Stimulated activated CD8-positive, alpha-beta memory T cell treated with anti-CD3 and anti-CD28 coated beads, Interleukin-15, amount 100 ng/mL, for 24 hours (primary cell): ENCODE data around the gene ZNF888.
"Not testable (repeated sequence)": the region's sequence is repeated elsewhere in the genome, so short reads cannot be mapped to it uniquely, and the experiment has no call there.

ENCODE experiments used
- DNase-seq: peaks from one replicate; pipeline ENCODE4 v3.0.0-alpha.2; 2020; ENCODE audit warnings: low read depth

Gene ZNF888

DNA sequence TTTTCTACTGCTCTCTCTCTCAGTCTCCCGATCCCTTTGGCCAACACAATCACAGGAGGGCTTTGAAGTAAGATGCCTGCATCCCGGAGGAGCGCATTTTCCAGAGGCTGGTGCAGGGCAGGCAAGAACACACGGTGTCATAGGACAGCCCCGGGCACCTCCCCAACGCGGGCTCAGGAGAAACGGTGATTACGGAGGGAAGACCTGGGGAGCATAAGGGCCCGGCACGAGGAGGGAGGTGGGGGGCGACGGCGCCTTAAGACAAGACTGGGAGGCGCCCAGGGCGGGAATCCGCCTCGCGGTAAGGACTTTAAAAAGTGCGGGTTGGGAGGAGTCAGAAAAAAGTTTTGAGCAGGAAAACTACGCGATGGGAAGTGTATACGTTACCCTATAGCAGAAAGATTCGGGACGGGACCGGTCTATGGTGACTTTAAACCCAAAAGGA lies 18.7 kb upstream of the ZNF888 start:
- DNase-seq = peak; percentile 4

DNA sequence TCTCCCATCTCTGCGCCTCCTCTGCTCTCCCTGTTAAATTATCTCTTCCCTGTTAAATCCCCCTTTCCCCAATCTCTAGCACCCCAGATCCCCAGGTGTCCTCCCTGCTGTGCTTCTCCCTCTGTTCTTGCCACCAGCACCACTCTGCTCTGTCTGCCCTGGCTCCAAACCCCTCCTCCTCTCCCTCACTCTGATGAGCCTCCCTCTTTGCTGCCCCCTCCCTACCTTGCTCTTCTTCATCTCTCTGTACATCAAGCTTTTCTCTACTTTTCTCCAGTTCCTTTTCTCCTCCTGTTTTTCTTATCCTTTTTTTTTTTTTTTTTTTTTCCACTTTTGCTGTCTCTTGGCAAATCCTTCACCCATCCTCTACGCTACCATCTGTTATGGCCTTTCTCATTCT lies 18.3 kb upstream of the ZNF888 start:
- DNase-seq = not testable (repeated sequence)

DNA sequence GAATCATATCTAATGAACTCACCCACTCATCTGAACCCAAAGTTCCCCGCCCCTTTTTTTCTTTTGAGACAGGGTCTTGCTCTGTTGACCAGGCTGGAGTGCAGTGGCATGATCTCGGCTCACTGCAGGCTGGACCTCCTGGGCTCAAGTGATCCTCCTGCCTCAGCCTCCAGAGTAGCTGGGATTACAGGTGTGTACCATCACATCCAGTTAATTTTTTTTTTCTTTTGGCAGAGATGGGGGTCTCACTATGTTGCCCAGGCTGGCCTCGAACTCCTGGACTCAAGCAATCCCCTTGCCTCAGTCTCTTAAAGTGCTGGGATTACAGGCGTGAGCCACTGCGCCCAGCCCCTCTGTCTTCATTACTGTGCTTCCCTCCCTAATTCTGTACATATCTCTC lies 17.7 kb upstream of the ZNF888 start:
- not testable (repeated sequence) for DNase-seq

DNA sequence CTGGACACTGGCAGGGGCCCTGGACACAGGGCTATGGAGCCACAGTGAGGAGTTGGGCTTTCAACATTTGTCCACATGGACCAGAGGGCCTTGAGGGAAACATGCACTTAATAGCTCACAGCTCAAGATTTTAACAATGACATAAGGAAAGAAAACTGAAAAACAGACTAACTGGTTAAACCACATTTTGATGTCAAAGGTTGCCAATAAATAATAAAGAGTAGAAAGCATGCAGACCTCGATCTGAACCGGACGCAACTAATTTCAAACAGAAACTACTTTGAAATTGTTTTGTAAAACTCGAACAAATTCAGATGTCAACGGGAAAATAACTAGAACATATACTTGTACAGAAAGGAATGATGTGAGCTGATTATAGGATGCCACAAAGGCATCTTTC lies 15.5 kb upstream of the ZNF888 start:
- no peak for DNase-seq

DNA sequence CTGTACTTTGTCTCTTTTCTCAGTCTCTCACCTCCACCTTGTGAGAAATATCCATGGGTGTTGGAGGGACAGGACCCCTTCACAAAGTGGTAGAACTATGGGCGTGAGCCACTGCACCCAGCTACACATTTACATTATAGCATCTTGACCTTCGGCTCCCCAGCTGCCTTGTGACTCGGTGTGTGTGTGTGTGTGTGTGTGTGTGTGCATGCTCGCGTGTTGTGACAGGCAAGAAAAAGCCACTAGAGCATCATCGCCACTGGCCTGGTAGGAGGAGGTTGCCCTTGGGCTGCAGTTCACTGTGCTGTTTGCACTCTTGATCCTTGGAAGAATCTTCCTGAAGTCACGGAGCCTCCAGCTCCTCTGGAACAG lies 13.7 kb upstream of the ZNF888 start:
- DNase-seq = no peak

DNA sequence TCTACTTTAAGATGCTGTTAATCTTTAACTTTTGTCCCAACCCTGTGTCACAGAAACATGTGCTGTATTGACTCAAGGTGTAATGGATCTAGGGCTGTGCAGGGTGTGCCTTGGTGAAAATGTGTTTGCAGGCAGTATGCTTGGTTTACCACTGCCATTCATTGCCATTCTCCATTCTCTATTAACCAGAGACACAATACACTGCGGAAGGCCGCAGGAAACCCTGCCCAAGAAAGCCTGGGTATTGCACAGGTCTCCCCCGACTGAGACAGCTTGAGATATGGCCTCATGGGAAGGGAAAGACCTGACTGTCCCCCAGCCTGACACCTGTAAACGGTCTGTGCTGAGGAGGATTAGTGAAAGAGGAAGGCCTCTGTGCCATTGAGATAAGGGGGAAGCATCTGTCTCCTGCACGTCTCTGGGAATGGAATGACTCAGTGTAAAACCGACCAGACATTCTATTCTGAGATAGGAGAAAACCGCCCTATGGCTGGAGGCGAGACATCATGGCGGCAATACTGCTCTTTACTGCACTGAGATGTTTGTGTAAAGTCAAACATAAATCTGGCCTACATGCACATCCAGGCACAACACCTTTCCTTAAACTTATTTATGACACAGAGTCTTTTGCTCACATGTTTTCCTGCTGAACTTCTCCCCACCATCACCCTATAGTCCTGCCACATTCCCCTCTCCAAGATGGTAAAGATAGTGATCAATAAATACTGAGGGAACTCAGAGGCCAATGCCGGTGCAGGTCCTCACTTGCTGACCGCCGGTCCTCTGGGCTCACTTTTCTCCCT lies 13.1 kb upstream of the ZNF888 start:
- DNase-seq = no peak

DNA sequence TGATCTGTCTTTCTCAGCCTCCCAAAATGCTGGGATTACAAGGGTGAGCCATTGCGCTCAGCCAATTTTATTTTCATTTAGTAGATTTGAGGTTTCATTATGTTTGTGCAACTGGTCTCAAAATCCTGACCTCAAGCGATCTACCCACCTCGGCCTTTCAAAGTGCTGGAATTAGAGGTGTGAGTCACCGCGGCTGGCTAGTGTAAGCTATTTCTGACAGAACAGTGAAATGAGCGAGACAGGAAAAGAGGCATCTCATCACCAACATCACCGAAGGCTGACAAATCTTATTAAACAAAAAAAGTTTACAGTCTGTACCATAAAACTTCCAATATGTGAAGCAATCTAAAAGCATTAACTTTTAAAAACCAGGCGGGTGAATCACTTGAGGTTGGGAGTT lies 12.2 kb upstream of the ZNF888 start:
- no peak for DNase-seq

DNA sequence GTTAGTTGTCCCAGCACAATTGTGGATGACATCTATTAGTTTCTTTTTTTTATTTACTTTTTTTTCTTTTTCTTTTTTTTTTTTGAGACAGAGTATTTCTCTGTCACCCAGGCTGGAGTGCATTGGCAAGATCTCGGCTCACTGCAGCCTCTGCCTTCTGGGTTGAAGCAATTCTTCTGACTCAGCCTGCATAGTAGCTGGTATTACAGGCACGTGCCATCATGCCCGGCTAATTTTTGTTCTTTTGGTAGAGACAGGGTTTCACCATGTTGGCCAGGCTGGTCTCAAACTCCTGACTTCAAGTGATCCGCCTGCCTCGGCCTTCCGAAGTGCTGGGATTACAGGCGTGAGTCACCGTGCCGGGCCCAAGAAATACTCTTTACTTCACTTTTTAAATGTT lies 1.4 kb upstream of the ZNF888 start:
- DNase-seq = not testable (repeated sequence)

DNA sequence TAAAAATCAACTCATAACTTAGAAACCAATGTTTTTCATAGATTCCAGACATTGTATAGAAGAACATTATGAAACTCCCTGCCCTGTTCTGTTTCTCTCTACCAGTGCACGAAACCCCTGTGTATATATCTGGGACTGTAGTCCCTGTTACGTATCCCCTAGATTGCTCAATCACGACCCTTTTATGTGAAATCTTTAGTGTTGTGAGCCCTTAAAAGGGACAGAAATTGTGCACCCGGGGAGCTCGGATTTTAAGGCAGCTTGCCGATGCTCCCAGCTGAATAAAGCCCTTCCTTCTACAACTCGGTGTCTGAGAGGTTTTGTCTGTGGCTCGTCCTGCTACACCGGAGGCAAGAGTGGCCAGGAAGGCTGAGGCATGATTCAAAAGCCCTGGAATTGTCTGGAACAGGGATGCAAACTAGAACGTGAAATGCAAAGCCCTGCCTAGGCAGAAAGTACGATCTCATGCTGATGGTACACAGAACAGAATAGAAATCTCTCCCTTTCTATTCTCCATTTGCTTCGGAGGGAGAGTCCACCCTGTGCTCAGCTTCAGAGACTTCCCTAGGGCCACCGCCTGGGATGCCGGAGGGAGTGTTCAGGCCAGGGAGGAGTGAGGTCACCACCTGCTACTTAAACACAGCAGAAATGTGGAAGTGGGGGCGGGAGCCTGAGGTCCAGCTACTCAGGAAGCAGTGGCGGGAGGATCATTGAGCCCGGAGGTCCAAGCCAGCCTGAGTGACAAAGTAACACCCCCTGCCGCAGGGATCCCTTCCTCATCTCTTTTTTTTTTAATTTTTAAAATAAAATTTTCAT lies 758 bp upstream of the ZNF888 start:
- no peak for DNase-seq

DNA sequence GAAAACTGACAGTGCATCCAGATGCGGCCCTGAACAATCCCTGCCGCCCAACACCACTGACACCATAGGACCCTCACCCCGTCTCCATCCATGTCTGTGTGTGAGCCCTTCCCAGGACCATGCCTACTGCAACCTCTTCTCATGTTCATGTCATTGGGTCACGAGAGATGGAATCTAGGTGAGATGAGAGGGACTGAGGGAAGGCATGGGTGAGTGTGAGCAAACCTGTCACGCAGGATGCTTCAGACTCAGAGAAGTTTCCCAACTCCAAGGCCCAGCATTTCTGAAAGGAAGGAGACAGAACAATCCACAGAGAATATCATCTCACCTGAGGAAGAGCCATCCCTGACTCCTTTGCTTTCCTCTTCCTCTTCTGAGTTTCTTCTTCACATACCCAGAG lies 5.7 kb downstream of the ZNF888 start:
- no peak for DNase-seq

DNA sequence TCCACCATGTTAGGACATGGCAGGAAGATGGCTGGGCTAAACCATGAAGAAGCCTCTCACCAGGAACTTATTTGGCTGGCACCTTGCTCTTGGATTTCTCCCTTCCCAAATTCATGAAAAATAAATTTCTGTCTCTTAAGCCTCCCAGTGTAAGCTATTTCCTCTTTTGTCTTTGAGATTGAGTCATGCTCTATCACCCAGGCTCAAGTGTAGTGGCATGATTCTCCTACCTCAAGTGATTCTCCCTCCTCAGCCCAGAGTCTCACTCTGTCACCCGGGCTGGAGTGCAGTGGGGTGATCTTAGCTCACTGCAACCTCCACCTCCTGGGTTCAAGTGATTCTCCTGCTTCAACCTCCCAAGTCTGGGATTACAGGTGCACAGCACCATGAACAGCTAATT lies 12.6 kb downstream of the ZNF888 start:
- no peak for DNase-seq

DNA sequence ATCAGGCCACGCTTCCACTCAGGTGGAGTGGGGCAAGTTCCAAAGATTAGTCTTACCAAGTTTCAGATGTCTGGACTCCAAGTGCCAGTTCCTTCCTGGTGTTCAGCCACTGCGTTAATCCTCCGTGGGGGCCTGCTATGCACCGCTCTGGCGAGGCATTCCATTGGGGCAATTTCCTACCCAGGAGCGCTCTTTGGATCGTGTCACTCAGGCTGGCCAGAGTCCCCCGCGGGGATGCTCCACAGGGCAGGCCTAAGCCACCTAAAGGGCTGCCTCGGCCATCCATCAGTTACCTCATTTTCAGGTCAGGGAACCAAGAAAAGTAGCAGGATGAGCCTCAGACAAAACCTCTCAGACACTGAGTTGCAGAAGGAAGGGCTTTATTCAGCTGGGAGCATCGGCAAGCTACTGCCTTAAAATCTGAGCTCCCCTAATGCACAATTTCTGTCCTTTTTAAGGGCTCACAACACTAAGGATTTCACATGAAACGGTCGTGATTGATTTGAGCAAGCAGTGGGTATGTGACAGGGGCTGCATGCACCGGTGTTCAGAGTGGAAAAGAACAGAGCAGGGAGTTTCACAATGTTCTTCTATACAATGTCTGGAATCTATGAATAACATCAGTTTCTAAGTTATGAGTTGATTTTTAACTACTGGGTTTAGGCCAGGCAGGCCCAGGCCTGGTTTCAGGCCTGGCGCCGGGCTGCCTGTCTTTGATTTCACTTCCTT lies 19.0 kb downstream of the ZNF888 start:
- not testable (repeated sequence) for DNase-seq

DNA sequence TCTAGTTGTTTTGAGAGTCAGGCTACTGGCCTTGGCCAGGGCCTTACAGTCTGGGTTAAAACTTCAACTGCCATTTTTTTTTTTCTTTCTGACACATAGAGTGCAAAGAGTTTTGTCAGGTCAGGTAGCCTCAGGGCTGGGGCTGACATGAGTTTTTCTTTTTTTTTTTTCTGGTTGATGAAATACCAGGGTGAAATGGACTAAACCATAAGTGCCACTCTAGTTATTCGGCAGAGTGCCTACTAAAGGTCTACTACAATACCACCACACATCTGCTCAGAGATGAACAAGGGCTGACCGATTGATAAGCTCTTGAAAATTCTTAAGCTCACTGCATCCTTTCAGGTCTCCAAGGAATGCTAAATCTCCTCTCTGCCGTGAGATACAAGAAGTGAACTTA lies 21.4 kb downstream of the ZNF888 start:
- no peak for DNase-seq

DNA sequence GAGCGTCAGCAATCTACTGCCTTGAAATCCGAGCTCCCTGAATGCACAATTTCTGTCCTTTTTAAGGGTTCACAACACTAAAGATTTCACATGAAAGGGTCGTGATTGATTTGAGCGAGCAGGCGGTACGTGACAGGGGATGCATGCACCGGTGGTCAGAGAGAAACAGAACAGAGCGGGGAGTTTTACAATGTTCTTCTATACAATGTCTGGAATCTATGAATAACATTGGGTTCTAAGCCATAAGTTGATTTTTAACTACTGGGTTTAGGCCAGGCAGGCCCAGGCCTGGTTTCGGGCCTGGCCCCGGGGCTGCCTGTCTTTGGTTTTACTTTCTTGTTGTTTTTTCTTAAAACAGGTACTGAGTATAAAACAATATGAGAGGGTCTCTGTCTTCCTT lies 24.6 kb downstream of the ZNF888 start:
- not testable (repeated sequence) for DNase-seq

DNA sequence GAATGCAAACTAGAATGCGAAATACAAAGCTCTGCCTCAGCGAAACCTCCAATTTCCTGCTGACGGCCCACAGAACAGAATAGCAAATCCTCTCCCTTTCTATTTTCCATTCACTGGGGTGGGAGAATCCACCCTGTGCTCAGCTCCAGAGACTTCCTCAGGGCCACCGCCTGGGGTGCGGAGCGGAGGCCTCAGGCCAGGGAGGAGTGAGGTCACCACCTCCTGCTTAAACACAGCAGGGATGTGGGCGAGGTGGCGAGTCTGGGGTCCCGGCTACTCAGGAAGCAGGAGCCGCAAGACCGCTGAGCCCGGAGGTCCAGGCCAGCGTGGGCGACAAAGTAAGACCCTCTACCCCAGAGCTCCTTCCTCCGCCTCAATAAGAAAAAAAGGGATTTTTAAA lies 25.1 kb downstream of the ZNF888 start:
- DNase-seq = no peak

DNA sequence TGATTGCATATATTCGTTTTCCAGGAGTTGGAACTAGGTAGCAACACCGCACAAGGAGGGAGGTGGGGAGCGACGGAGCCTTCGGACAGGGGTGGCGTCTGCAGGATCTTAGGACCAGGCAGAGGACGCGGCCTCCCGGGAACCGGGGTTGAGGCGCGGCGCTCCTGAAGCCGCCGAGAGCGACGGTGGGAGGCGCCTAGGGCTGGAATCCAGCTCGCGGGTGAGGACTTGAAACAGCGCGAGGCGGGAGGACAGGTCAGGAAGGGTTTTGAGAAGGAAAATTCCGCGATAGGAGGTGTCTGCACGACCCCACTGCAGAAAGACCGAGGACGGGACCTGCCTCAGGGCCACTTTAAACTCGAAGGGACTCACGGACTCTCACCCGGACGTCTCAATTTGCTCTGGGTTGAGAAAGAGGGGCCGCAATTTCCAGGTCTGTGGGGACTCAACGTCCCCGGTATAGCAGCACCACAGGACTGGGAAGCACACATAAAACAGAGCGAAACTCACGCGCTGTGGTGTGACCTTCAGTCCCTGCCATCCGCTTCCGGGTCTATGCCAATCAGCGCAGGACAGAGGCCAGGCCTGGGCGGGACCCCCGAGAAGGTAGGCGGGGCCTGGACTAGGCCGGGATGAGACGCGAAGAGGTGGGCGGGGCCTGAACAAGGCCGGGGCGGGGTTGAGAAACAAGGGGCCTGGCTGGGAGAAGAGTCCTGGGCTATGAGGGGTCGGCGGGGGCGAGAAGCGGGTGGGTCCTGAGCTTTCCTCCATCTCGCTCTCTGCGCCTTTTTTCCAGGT lies 25.9 kb downstream of the ZNF888 start, which contains the start of gene ZNF320:
Gene ZNF320 (minus strand): TSS at position 498 of the 798 bp plus-strand sequence. CDS start 7,380 bp downstream, outside the sequence.
- peak; percentile 65 for DNase-seq

DNA sequence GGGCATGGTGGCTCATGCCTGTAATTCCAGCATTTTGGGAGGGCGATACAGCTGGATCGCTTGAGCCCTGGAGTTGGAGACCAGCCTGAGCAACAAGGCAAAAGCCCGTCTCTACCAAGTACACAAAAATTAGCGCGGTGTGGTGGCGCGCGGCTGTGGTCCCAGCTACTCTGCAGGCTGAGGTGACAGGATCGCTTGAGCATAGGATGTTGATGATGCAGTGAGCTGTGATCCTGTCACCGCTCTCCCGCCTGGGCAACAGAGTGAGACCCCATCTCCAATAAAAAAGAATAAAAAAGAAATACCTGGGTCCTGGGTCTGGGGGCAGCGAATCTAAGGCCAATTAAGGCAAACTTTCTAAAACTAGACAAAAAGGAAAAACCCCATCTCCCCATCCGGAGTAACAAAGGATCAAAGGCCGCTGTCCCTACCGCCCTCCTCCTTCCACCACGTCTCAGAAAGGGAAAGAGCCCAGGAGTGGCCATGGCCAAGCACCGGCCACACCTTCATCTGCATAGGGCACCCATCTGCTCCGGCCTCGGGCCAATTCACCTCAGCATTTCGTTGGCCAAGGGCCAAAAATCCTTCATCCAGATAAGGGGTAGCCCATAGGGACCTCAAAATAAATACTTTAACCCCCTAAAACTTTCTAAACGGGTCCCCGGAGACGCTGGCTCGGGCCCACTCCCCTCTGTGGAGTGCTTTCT lies 26.6 kb downstream of the ZNF888 start:
- DNase-seq = no peak

DNA sequence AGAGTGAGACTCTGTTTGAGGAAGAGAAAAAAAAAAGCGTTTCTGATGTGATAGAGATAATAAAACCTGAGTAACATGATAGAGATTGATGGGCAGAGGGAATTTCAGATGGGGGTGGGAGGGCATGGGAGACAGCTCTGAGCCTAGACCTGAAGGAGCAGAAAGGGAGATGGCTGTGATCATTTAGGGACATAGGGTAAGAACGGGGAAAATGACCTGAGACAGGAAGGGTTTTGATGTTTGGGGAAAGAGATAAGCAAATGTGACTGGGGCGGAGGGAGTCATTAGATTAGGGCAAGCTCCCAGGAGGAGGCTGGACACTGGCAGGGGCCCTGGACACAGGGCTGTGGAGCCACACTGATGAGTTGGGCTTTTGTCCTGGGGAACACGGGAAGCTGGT lies 31.9 kb downstream of the ZNF888 start:
- no peak for DNase-seq

DNA sequence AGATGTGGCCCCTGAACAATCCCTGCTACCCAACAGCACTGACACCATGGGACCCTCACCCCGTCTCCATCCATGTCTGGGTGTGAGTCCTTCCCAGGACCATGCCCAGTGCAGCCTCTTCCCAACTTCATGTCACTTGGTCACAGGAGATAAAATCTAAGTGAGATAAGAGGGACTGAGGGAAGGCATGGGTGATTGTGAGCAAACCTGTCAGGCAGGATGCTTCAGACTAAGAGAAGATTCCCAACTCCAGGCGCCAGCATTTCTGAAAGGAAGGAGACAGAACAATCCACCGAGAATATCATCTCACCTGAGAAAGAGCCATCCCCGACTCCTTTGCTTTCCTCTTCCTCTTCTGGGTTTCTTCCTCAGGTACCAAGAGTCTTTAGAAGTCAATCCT lies 33.3 kb downstream of the ZNF888 start:
- DNase-seq = no peak

DNA sequence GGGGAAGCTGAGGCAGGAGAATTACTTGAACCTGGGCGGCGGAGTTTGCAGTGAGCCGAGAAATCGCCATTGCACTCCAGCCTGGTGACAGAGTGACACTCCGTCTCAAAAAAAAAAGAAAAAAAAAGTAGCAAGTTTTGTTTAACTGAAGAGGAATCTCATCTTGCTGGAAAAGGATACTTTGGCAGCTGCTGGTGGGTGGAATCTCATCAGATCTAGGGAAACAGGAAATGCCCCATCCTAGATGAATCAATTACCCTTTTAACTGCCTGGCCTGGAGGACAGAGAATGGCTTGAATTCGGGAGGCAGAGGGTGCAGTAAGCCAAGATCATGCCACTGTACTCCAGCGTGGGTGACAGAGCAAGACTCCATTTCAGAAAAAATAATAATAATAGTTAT lies 34.2 kb downstream of the ZNF888 start:
- DNase-seq = no peak

DNA sequence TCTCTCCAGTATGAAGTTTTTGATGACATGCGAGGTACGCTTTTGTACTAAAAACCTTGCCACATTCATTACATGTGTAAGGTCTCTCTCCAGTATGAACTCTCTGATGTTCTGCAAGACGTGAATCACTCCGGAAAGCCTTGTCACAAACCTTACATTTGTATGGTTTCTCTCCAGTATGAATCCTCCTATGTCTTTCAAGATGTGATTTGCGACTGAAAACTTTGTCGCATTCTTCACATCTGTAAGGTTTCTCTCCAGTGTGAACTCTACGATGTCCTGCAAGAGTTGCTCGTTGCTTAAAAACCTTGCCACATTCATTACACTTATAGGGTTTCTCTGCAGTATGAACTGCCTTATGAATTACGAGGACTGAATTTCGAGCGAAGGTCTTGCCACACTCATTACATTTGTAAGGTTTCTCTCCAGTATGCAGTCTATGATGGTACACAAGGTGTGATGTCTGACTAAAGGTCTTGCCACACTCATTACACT lies 42.3 kb downstream of the ZNF888 start:
- DNase-seq = no peak
